Ovary (tissue), 3 donors: Measurements from ENCODE around the gene LIFR.

Source experiments
- EP300 ChIP-seq: sonication (generic); formaldehyde crosslinking; IDR thresholded peaks from one replicate; pipeline ENCODE4 v1.6.1; 2017; ENCODE audit warnings: antibody characterized with exemption
- TF ChIP-seq, protein P1 (sequence below), 3 donors: fragments of 450-650 bp in 2 of 3; fragments of 200-600 bp in 1 of 3; IDR thresholded peaks; one replicate each; pipeline versions ENCODE4 v1.5.1 to v1.8.0; 2016 to 2022; ENCODE audit warnings: antibody characterized with exemption in 3 of 3, mild to moderate bottlenecking in 1 of 3
- donor health status: DM: no; HTN: no; CAD: no.

DNA sequence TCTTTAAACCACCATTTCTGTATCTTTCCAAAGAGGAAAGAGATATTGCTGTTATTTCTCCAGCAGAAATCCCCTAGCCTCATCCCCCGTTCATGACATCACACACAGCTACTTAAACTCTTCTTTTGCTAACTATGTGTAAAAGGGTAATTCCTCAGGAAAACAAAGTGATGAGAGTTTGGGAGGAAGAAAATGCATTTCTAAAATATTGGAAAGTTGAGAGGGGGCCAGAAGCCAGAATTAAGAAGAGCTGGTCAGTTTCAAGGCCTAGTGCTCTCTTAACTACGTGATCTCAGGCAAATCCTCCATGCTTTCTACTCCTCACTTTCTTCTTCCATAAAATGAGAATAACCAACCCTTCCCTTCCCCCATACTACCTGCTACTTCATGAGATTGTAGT lies 109.4 kb downstream of the LIFR start:
- TF ChIP-seq, protein P1, sequence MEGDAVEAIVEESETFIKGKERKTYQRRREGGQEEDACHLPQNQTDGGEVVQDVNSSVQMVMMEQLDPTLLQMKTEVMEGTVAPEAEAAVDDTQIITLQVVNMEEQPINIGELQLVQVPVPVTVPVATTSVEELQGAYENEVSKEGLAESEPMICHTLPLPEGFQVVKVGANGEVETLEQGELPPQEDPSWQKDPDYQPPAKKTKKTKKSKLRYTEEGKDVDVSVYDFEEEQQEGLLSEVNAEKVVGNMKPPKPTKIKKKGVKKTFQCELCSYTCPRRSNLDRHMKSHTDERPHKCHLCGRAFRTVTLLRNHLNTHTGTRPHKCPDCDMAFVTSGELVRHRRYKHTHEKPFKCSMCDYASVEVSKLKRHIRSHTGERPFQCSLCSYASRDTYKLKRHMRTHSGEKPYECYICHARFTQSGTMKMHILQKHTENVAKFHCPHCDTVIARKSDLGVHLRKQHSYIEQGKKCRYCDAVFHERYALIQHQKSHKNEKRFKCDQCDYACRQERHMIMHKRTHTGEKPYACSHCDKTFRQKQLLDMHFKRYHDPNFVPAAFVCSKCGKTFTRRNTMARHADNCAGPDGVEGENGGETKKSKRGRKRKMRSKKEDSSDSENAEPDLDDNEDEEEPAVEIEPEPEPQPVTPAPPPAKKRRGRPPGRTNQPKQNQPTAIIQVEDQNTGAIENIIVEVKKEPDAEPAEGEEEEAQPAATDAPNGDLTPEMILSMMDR (IDR thresholded peaks at IDR 0.05): no peak
- TF ChIP-seq EP300: no peak
